KMS-11 (cell line): ENCODE results near the gene PHF3.
"Not testable (repeated sequence)": the region's sequence is repeated elsewhere in the genome, so short reads cannot be mapped to it uniquely, and the experiment has no call there.

Experiments used
- H2AFZ ChIP-seq: fragments of 200-600 bp; sonication (generic); 2 replicates; pipeline ENCODE4 v1.6.1; 2016; ENCODE audit warnings: antibody characterized with exemption, mixed run types, low read depth
- H3K27ac ChIP-seq: fragments of 200-600 bp; sonication (generic); 2 replicates; pipeline ENCODE4 v1.6.1; 2016; ENCODE audit warnings: mild to moderate bottlenecking, mixed run types
- H3K27me3 ChIP-seq: fragments of 200-600 bp; sonication (generic); 2 replicates; pipeline ENCODE4 v1.6.1; 2017; ENCODE audit warnings: mild to moderate bottlenecking, low read depth, mixed run types, moderate library complexity; ENCODE audit not compliant: insufficient read depth
- H3K36me3 ChIP-seq: fragments of 200-600 bp; sonication (generic); 2 replicates; pipeline ENCODE4 v1.6.1; 2017; ENCODE audit warnings: mild to moderate bottlenecking, mixed run types; ENCODE audit not compliant: insufficient read depth
- H3K4me1 ChIP-seq: fragments of 200-600 bp; sonication (generic); 2 replicates; pipeline ENCODE4 v1.6.1; 2016; ENCODE audit warnings: mild to moderate bottlenecking, low read depth, mixed run types; ENCODE audit not compliant: poor library complexity, severe bottlenecking
- H3K4me2 ChIP-seq: fragments of 200-600 bp; sonication (generic); 2 replicates; pipeline ENCODE4 v1.7.0; 2016; ENCODE audit warnings: mild to moderate bottlenecking, mixed run types
- H3K4me3 ChIP-seq: fragments of 200-600 bp; sonication (generic); IDR thresholded peaks from 2 replicates; pipeline ENCODE4 v1.6.1; 2017; ENCODE audit warnings: low read depth, low read length, mixed read lengths; ENCODE audit not compliant: insufficient read depth
- H3K79me2 ChIP-seq: fragments of 200-600 bp; sonication (generic); 2 replicates; pipeline ENCODE4 v1.6.1; 2016; ENCODE audit warnings: low read depth, mixed run types; ENCODE audit not compliant: insufficient read depth
- H3K9ac ChIP-seq: fragments of 200-600 bp; sonication (generic); 2 replicates; pipeline ENCODE4 v1.6.1; 2016; ENCODE audit warnings: mild to moderate bottlenecking, mixed run types
- H4K20me1 ChIP-seq: fragments of 200-600 bp; sonication (generic); 2 replicates; pipeline ENCODE4 v1.6.1; 2016; ENCODE audit warnings: mild to moderate bottlenecking, mixed run types; ENCODE audit not compliant: insufficient read depth
- CTCF ChIP-seq: fragments of 200-600 bp; sonication (generic); conservative IDR thresholded peaks from 2 replicates; pipeline ENCODE4 v1.6.1; 2017; ENCODE audit warnings: low read depth, mild to moderate bottlenecking, antibody characterized with exemption, low read length, moderate library complexity, mixed read lengths

Gene PHF3

DNA sequence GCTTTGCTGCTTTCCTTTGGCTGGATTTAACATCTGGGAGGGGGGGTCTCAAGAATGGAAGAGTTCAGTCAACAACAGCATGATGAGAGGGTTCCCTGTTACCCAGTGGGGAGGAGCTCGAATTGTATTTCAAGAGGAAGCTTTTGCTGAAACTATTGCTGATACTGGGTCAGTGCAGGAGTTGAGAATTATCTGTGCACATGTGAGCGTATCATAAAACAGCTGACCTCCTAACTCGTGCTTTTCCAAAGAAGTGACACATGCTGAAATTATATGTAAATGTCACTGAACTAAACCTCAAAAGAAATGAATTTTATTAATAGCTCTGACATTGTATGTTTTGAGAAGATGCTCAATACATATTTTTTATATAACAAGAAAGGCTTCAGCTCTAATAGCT is 96.3 kb downstream of the PHF3 start:
- no peak overlapping the region for H3K9ac ChIP-seq
- no peak overlapping the region for H3K4me3 ChIP-seq
- no peaks in the 10 kb centered on the region for H4K20me1 ChIP-seq
- H3K4me2 ChIP-seq, result no peak overlapping the region
- H3K79me2 ChIP-seq, result no peaks in the 10 kb centered on the region
- H3K36me3 ChIP-seq, result no peaks in the 10 kb centered on the region
- no peak overlapping the region for H2AFZ ChIP-seq
- H3K27ac ChIP-seq, result no peak overlapping the region
- no peaks in the 10 kb centered on the region for H3K4me1 ChIP-seq
- TF ChIP-seq CTCF, result no peak
- H3K27me3 ChIP-seq, result no peaks in the 10 kb centered on the region

DNA sequence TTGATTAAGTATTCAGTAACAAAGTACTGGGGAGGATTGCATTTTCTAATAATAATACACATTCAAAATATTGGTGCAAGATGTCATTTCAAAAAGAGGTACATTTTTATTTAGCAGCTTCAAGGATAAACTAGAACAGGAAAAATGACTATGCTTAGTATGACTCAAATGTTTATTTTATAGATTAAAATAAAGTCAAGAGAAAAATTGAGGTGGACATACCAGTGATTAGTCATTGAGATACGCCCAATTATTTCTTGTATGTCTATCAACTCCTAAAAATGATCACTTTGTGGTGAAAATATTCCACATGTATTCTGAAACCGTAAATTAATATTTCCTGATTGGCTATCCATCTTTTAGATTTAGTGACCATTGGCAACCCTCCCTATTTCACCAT is 96.7 kb downstream of the PHF3 start:
- Histone ChIP-seq H3K9ac (no peak overlapping the region), H3K36me3 (no peaks in the 10 kb centered on the region), H4K20me1 (no peaks in the 10 kb centered on the region), H3K27me3 (no peaks in the 10 kb centered on the region), H3K4me1 (no peaks in the 10 kb centered on the region), H2AFZ (no peak overlapping the region), H3K27ac (no peak overlapping the region), H3K79me2 (no peaks in the 10 kb centered on the region), H3K4me3 (no peak overlapping the region), H3K4me2 (no peak overlapping the region)
- no peak for TF ChIP-seq CTCF

DNA sequence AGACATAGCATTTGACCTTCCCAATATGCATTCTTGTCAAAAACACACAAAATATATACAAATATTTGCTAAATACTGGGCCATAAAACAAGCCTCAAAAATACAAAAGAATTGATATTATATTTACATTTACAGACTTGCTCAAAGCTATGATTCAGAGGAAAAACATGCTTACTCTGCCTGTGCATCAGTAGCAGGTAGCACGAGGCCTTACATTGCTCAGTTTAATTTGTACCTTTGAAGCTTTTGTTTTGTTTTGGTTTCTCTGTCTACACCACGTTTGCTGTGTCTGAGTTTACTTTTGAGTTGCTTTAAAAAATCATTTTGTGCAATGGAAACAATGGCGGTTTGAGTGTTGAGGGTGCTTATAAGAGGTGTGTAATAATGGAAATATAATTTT is 99.3 kb downstream of the PHF3 start:
- Histone ChIP-seq H3K27ac (no peak overlapping the region), H3K4me2 (no peak overlapping the region), H3K4me1 (no peaks in the 10 kb centered on the region), H3K4me3 (no peak overlapping the region), H3K79me2 (no peaks in the 10 kb centered on the region), H2AFZ (no peak overlapping the region), H3K27me3 (no peaks in the 10 kb centered on the region), H3K9ac (no peak overlapping the region), H4K20me1 (no peaks in the 10 kb centered on the region), H3K36me3 (no peaks in the 10 kb centered on the region)
- no peak for TF ChIP-seq CTCF

- not testable (repeated sequence) for H3K4me1 ChIP-seq, H3K79me2 ChIP-seq, H3K9ac ChIP-seq, H3K27me3 ChIP-seq, H3K36me3 ChIP-seq, H2AFZ ChIP-seq, H3K27ac ChIP-seq, H3K4me3 ChIP-seq, H4K20me1 ChIP-seq, H3K4me2 ChIP-seq
Measured at GRCh38 chr6:63738190-63738589, 102.6 kb downstream of the PHF3 start.

DNA sequence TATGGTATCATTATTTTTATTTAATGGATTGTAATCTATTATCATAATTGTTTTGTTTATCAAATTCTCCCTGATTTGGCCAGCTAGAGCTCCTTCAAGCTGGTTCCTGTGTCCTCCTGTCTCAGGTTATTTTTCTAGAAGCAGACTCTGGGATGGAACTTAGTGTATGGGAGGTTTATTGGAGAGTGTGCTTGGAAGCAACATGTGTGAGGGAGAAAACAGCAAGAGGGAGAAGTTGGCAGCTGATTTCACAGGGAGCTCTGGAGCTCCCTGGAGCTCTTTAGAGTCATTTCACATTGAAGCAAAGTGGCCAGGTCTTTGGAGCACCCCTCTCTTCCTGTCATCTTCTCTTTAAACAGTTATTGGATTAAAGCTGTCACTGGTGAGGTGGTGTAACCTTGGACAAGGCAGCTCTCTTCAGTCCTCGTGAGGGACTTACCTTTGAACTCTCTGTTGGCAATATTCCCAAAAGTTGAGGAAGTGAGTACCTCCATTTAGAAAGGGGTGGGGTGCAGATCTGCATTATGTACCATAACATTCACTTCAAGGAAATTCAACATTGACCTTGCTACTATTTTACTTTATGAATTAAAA is 103.6 kb downstream of the PHF3 start:
- no peak for TF ChIP-seq CTCF
- H3K4me2 ChIP-seq, result no peak overlapping the region
- H2AFZ ChIP-seq, result no peak overlapping the region
- H3K27ac ChIP-seq, result no peak overlapping the region
- no peaks in the 10 kb centered on the region for H3K27me3 ChIP-seq
- no peaks in the 10 kb centered on the region for H3K4me1 ChIP-seq
- H3K9ac ChIP-seq, result no peak overlapping the region
- no peaks in the 10 kb centered on the region for H4K20me1 ChIP-seq
- H3K4me3 ChIP-seq, result no peak overlapping the region
- no peaks in the 10 kb centered on the region for H3K36me3 ChIP-seq
- H3K79me2 ChIP-seq, result no peaks in the 10 kb centered on the region
